CD4-positive, alpha-beta T cell treated with Interleukin-12 subunit alpha and Interleukin-12 subunit beta, for 1 hour (primary cell): ENCODE data around the gene DNTTIP2.
"Not testable (repeated sequence)": the region's sequence is repeated elsewhere in the genome, so short reads cannot be mapped to it uniquely, and the experiment has no call there.

Experiments used
- DNase-seq: peaks from one replicate; pipeline ENCODE4 v3.0.0-alpha.2; 2020

Gene DNTTIP2, protein sequence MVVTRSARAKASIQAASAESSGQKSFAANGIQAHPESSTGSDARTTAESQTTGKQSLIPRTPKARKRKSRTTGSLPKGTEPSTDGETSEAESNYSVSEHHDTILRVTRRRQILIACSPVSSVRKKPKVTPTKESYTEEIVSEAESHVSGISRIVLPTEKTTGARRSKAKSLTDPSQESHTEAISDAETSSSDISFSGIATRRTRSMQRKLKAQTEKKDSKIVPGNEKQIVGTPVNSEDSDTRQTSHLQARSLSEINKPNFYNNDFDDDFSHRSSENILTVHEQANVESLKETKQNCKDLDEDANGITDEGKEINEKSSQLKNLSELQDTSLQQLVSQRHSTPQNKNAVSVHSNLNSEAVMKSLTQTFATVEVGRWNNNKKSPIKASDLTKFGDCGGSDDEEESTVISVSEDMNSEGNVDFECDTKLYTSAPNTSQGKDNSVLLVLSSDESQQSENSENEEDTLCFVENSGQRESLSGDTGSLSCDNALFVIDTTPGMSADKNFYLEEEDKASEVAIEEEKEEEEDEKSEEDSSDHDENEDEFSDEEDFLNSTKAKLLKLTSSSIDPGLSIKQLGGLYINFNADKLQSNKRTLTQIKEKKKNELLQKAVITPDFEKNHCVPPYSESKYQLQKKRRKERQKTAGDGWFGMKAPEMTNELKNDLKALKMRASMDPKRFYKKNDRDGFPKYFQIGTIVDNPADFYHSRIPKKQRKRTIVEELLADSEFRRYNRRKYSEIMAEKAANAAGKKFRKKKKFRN

GRCh38 chr1:93878889-93879586 lies at the start of gene DNTTIP2:
DNTTIP2 (minus strand) TSS chr1:93879206; CDS start chr1:93879148, 58 bp downstream.
- DNase-seq, result peak; percentile 90

- no peak for DNase-seq
Measured at GRCh38 chr1:93925206-93925605, 46.2 kb upstream of the DNTTIP2 start.

- DNase-seq, result no peak
Measured at GRCh38 chr1:93919780-93920179, 40.8 kb upstream of the DNTTIP2 start.

- no peak for DNase-seq
Measured at GRCh38 chr1:93917302-93917701, 38.3 kb upstream of the DNTTIP2 start.

- not testable (repeated sequence) for DNase-seq
Measured at GRCh38 chr1:93910880-93911279, 31.9 kb upstream of the DNTTIP2 start.

DNA sequence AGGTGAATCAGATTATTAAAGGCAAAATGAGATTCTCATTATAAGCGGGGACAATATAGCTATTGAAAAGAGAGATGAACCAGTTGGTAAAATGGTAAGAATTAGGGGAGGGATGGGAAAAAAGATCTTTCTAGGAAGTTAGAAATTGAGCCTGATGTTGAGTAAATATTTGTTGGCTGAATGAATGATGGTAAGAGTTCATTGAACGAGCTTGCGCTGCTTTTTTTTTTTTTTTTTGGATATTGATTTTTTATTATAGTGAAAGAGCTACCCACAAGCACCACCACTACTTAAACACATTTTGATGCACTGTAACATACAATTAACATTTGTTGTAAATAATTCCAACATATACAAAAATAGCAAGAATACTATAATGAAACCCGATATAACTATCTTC lies 31.3 kb upstream of the DNTTIP2 start:
- DNase-seq, result no peak

- peak; percentile 93 for DNase-seq
Measured at GRCh38 chr1:93909146-93910050, 30.4 kb upstream of the DNTTIP2 start, which contains the start of gene GCLM. GCLM (minus strand) TSS chr1:93909430; CDS start chr1:93909163, 267 bp downstream.

- peak; percentile 49 for DNase-seq
Measured at GRCh38 chr1:93908394-93909145, 29.6 kb upstream of the DNTTIP2 start.

DNA sequence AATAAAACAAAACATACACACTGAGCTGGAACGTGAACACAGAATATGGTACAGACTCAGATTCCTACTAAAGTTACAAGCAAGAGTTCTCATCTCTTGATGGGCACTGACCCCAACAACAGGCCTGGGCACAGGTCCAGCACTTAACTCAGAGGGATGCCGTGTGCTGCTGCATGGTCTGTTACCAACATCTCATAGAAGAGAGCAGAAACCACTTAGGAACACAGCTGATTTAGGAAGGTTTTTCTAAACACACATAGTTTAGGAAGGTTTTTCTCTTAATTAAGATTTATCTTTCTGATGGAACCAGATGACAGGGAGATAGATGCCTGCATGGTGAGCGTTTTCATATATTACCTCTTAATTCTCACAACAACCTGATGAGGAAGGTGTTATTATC lies 28.7 kb upstream of the DNTTIP2 start:
- DNase-seq, result no peak

DNA sequence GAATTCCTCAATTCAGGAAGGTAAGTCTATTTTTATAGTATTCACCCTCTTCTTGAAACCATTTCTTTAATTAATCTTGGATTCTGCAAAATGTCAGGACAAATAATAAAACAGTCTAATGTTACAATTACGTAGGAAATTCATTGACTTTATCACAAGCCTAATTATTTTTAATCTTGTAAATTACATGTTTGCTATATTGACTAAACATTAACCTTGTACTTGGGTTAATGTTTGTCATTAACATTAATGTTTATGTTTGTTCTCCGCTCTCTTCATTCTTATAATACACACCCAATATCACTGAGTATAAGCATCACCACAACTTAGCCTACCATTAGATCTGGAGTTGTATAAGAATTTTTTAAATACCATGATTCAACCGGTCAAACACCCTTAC lies 27.5 kb upstream of the DNTTIP2 start:
- DNase-seq, result no peak

GRCh38 chr1:93905734-93906133 lies 26.7 kb upstream of the DNTTIP2 start:
- DNase-seq, result no peak

GRCh38 chr1:93905051-93905450 lies 26.0 kb upstream of the DNTTIP2 start:
- no peak for DNase-seq

GRCh38 chr1:93904228-93904627 lies 25.2 kb upstream of the DNTTIP2 start:
- DNase-seq, result peak; percentile 32

- DNase-seq, result no peak
Measured at GRCh38 chr1:93900723-93901504, 21.9 kb upstream of the DNTTIP2 start.

DNA sequence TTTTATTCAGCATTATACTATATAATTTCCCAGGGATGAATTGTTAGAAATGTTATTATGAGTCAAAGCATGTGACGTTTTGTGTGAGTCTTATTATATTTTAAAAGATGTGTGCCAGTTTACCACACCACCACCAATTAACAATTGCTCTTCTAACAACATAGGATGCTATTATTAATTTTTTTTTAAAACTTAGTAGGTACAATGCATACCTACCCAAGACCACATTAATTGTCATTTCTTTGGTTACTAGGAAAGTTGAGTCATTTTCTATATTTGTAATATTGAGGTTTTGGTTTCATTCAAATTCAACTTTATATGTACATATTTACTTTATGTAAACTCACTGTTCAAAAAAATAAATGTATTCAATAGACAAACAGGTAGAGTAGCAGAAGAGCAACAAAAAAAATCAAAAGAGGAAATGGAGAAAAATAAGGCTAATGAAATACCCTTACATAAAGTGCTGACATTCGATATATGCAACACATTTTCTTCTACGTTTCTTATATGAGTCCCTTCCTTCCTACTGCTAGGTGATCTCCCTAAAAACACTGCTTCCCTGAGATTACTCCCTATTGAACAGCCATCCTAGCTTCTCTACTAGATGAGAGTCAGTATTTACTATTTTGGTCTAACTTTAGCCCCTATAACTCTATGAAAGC lies 20.7 kb upstream of the DNTTIP2 start:
- no peak for DNase-seq

- no peak for DNase-seq
Measured at GRCh38 chr1:93888900-93889299, 9.9 kb upstream of the DNTTIP2 start.

DNA sequence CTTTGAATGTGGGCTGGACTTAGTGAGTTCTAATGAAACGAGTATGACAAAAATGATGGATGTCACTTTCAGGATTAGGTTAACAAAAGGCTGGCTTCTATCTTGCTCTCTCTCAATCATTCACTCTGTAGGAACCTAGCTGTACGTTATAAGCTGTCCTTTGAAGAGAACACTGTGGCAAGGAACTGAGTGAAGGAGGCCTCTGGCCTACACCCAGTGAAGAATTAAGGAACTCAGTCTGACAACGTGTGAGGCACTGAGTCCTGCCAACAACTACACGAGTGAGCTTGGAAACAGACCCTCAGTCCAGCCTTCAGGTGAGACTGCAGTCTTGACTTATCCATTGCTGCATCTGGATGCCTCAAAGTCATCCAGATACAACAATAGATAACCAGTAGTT lies 3.3 kb upstream of the DNTTIP2 start:
- no peak for DNase-seq

GRCh38 chr1:93880731-93881130 lies 1.7 kb upstream of the DNTTIP2 start:
- DNase-seq, result no peak

DNA sequence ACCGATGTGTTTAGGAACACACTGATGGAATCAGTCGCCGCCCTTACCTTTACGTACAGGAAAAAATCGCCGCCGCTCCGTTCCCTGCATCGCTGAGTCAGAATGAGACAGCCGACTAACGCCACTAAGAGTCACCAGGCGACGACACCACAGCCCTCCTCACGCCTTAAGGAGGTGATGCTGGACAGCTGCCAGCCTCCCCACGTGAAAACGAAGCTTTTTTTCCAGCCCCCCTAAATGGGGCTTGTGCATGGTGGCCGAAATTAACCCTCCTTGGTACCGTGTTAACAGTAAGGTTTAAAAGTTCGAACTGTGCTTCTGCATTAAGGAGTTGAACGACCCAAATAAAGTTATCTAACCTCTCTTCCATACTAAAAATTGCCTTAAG lies 511 bp downstream of the DNTTIP2 start:
- DNase-seq, result peak; percentile 67

GRCh38 chr1:93877529-93877928 lies 1.5 kb downstream of the DNTTIP2 start:
- no peak for DNase-seq
